ENCODE data around the gene UGT1A10.

DNA sequence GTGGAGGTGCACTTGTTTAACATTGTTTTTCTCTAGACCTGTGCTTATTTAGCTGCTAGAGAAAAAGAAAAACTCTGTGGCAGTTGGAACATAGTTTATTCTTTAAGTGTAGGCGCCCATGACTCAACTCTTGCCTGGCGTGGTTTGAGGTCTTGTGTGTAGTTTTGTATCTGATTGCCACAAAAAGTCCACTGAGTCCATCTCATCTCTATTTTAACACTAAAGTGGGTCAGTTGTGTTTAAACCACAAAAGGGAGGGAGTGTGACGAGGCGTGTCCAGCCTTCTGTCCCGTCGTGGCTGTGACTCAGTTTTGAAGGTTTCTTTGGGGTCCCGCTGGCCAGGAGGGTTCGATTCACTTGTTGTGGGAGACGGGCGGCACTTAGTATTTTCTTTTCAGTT is 20.2 kb downstream of the UGT1A10 start:
- TF ChIP-seq, protein P1, sequence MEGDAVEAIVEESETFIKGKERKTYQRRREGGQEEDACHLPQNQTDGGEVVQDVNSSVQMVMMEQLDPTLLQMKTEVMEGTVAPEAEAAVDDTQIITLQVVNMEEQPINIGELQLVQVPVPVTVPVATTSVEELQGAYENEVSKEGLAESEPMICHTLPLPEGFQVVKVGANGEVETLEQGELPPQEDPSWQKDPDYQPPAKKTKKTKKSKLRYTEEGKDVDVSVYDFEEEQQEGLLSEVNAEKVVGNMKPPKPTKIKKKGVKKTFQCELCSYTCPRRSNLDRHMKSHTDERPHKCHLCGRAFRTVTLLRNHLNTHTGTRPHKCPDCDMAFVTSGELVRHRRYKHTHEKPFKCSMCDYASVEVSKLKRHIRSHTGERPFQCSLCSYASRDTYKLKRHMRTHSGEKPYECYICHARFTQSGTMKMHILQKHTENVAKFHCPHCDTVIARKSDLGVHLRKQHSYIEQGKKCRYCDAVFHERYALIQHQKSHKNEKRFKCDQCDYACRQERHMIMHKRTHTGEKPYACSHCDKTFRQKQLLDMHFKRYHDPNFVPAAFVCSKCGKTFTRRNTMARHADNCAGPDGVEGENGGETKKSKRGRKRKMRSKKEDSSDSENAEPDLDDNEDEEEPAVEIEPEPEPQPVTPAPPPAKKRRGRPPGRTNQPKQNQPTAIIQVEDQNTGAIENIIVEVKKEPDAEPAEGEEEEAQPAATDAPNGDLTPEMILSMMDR (IDR thresholded peaks at IDR 0.05; ENCODE audit: low read depth, low read length), result no peak
- TF ChIP-seq POLR2A (IDR thresholded peaks at IDR 0.05; ENCODE audit: extremely low read depth, insufficient read length), result no peak
- TF ChIP-seq, protein P2, sequence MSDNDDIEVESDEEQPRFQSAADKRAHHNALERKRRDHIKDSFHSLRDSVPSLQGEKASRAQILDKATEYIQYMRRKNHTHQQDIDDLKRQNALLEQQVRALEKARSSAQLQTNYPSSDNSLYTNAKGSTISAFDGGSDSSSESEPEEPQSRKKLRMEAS (IDR thresholded peaks at IDR 0.05; ENCODE audit: low read depth, low read length), result no peak
- TF ChIP-seq MYC (IDR thresholded peaks at IDR 0.05; ENCODE audit: low read depth, low read length), result no peak
